ENCODE results near the gene MYH7. TPM values are rescaled to one million over a fixed set of nuclear protein-coding genes. Genes with fewer than 3 reads are reported as not detected.

Gene MYH7
- polyA plus RNA-seq, 2 of the 4 experiments (the other 2 are of a cell fraction) = not detected

GRCh38 chr14:23415821-23416778 lies 19.4 kb downstream of the MYH7 start (continued):
- no peak for TF ChIP-seq REST (IDR thresholded peaks at IDR 0.05)

- no peak for ATAC-seq
- H3K4me3 ChIP-seq = no peak overlapping the region
- ChIA-PET POLR2A (no interaction called here), CTCF (interaction anchor here (1.3 to 1.4 kb wide), 2 partner anchors 14 to 88 kb away, joined by 3 read pairs; no protein-coding TSS in a partner anchor)
- FAIRE-seq = no peak
- no peak for DNase-seq (ENCODE audit: low read depth in 1 of 2, low spot score in 1 of 2)
- no peaks in the 10 kb centered on the region for H3K4me1 ChIP-seq
- 78% methylated on average over 36 of the region's 39 CpGs for WGBS (ENCODE audit: missing lambda C conversion rate)
- TF ChIP-seq MYC (IDR thresholded peaks at IDR 0.05; ENCODE audit: borderline replicate concordance, low read length) (no peak), KDM5A (IDR thresholded peaks at IDR 0.05) (no peak), NFE2L2 (conservative IDR thresholded peaks at IDR 0.05; ENCODE audit: low read length) (no peak), HES2 (IDR thresholded peaks at IDR 0.05) (no peak), JUN (IDR thresholded peaks at IDR 0.05) (no peak), ELK1 (IDR thresholded peaks at IDR 0.05; ENCODE audit: low read depth, low read length) (no peak), MAX (IDR thresholded peaks at IDR 0.05) (no peak), TFCP2L1 (CRISPR knock-in tag; IDR thresholded peaks at IDR 0.05) (no peak), FOXS1 (CRISPR knock-in tag; IDR thresholded peaks at IDR 0.05) (no peak), HDAC2 (IDR thresholded peaks at IDR 0.05) (no peak), ZSCAN20 (CRISPR knock-in tag; IDR thresholded peaks at IDR 0.05) (no peak), PHF8 (IDR thresholded peaks at IDR 0.05; ENCODE audit: borderline replicate concordance, low read depth) (no peak), POLR2A (IDR thresholded peaks at IDR 0.05; ENCODE audit: low read length) (no peak), FOSL2 (IDR thresholded peaks at IDR 0.05) (no peak), FOSL2 (CRISPR knock-in tag; IDR thresholded peaks at IDR 0.05) (no peak)
- H3K9me3 ChIP-seq = no peaks in the 10 kb centered on the region
- H3K27ac ChIP-seq = no peak overlapping the region
- H3K4me2 ChIP-seq = no peak overlapping the region
Measured at GRCh38 chr14:23414906-23415820, 20.3 kb downstream of the MYH7 start.

GRCh38 chr14:23414254-23414653 lies 21.2 kb downstream of the MYH7 start:
- POLR2A ChIA-PET = no interaction called here
- FAIRE-seq = no peak
- no peak overlapping the region for H3K4me3 ChIP-seq
- CTCF ChIA-PET = interaction anchor here (1.0 to 1.4 kb wide), 3 partner anchors 15 to 87 kb away, joined by 3 to 6 read pairs (median 3); no protein-coding TSS in a partner anchor
- DNase-seq (ENCODE audit: low read depth in 1 of 2, low spot score in 1 of 2) = no peak
- no peak for ATAC-seq
- no peaks in the 10 kb centered on the region for H3K9me3 ChIP-seq
- WGBS (ENCODE audit: missing lambda C conversion rate) = 20% methylated on average over 3 of the region's 3 CpGs
- no peak overlapping the region for H3K4me2 ChIP-seq
- H3K4me1 ChIP-seq = no peaks in the 10 kb centered on the region
- H3K27ac ChIP-seq = no peak overlapping the region
- TF ChIP-seq HOXA7 (CRISPR knock-in tag; IDR thresholded peaks at IDR 0.05) (no peak), MAZ (IDR thresholded peaks at IDR 0.05; ENCODE audit: borderline replicate concordance, low read depth, low read length) (no peak), KDM1A (IDR thresholded peaks at IDR 0.05; ENCODE audit: low read depth) (no peak), RFX5 (IDR thresholded peaks at IDR 0.05) (no peak), EHF (CRISPR knock-in tag; IDR thresholded peaks at IDR 0.05) (no peak), ATOH8 (CRISPR knock-in tag; IDR thresholded peaks at IDR 0.05; ENCODE audit: low read depth) (no peak), POLR2A (IDR thresholded peaks at IDR 0.05; ENCODE audit: low read length) (no peak), ELK1 (IDR thresholded peaks at IDR 0.05; ENCODE audit: low read depth, low read length) (no peak), KDM5A (IDR thresholded peaks at IDR 0.05) (no peak), MYC (IDR thresholded peaks at IDR 0.05; ENCODE audit: borderline replicate concordance, low read length) (no peak)

Measured in A549 (cell line).